ENCODE results near the gene IZUMO4.

The IZUMO4 gene, protein sequence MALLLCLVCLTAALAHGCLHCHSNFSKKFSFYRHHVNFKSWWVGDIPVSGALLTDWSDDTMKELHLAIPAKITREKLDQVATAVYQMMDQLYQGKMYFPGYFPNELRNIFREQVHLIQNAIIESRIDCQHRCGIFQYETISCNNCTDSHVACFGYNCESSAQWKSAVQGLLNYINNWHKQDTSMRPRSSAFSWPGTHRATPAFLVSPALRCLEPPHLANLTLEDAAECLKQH

DNA sequence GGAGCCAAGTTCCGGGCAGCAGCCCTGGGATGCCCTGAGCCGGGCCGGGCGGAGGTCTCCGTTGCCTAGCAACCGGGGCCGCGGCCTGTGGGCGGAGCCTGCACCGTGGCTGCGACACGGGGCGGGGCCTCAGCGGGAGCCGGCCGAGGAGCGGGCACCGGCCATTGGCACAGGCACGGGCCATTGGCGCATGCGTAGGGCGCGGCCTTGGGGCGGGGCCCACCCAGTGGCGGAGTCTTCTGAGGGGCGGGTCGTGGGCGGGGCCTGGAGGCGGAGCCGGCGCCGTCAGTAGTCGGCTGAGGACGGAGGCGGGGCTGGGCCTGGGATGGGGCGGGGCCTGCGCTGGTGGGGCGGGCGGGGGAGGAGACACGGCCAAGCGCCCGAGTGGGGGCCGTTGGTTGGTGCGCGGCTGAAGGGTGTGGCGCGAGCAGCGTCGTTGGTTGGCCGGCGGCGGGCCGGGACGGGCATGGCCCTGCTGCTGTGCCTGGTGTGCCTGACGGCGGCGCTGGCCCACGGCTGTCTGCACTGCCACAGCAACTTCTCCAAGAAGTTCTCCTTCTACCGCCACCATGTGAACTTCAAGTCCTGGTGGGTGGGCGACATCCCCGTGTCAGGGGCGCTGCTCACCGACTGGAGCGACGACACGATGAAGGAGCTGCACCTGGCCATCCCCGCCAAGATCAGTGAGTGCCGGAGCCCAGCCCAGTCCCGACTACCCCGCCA lies at the start of gene IZUMO4:
IZUMO4 (plus strand) TSS at position 436 of the 723 bp plus-strand sequence; CDS start at position 467, 31 bp downstream.
- DNase-seq (ENCODE audit: low read depth) = peak; percentile 100

GRCh38 chr19:2047076-2047448 lies 49.7 kb upstream of the IZUMO4 start:
- DNase-seq (ENCODE audit: low read depth) = no peak

- no peak for DNase-seq (ENCODE audit: low read depth)
These were observed 49.1 kb upstream of the IZUMO4 start for GRCh38 chr19:2047449-2048103.

DNA sequence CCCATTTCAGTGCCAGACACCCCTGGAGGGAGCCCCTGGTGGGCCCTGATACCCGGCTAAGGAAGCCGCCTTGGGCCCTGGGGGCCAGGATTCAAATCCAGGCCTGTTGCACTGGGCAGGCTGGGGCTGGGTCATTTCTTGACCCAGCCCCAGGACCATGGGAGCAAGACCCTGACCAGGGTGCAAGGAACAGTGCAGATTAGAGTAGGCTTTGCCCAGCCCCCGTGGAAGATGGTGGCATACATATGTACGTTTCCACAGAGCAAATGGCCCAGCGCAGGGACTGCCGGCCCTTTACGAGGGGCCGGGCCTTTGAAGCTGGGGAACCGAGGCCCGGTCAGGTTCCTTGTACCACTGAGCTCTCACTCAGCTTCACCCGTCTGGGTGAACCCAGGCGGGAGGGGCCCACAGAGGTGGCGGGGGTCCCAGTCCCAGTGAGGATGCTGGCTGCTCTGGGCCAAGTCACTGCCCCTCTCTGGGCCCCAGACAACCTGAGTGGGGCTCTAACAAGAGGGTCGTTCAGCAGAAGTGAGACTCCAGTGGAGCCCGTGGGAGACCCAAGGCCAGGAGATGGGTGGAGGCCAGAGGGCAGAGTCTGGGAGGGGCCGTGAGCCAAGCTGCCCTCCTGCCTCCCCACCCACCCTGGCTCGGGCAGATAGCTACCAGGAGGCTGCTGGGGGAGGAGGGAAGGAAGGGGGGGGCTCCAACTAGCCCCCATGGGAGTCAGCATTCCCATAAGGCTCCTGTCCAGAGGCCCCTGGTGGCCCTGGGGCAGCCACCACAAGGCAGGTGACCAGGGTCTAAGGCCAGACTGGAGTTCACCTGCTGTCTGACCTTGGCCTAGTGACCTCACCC lies 48.4 kb upstream of the IZUMO4 start:
- no peak for DNase-seq (ENCODE audit: low read depth)

GRCh38 chr19:2048959-2049740 lies 47.6 kb upstream of the IZUMO4 start:
- DNase-seq (ENCODE audit: low read depth) = no peak

GRCh38 chr19:2049741-2050348 lies 46.9 kb upstream of the IZUMO4 start:
- DNase-seq (ENCODE audit: low read depth) = peak; percentile 32

DNA sequence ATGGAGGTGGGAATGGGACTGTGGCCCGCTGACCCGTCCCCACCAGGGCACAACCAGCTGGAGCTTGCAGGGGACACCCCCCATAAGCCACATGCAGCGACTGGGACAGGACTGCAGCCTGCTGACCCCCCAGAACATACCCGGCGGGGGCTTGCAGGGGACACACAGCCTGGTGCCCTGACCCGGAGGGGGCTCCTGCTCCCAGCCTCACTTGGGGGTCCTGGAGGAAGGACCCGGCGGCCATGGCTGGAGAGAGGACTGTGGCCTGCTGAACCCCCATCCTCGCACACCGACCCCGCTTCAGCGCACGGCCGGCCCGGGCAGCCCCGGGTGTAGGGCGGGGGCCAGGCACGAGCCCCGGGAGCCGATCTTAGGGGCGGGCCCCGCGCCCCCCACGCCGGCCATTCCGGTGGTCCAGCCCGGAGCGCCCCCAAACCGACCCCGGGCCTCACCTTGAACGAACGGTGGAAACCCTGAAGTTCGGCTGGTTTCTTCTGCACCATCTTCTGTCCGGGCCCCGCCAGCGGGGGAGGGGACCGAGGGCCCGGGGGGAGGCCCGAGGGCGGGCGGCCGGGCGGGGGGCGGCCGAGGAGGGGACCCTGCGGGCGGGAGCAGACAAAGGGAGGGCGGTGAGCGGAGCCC lies 46.2 kb upstream of the IZUMO4 start:
- no peak for DNase-seq (ENCODE audit: low read depth)

DNA sequence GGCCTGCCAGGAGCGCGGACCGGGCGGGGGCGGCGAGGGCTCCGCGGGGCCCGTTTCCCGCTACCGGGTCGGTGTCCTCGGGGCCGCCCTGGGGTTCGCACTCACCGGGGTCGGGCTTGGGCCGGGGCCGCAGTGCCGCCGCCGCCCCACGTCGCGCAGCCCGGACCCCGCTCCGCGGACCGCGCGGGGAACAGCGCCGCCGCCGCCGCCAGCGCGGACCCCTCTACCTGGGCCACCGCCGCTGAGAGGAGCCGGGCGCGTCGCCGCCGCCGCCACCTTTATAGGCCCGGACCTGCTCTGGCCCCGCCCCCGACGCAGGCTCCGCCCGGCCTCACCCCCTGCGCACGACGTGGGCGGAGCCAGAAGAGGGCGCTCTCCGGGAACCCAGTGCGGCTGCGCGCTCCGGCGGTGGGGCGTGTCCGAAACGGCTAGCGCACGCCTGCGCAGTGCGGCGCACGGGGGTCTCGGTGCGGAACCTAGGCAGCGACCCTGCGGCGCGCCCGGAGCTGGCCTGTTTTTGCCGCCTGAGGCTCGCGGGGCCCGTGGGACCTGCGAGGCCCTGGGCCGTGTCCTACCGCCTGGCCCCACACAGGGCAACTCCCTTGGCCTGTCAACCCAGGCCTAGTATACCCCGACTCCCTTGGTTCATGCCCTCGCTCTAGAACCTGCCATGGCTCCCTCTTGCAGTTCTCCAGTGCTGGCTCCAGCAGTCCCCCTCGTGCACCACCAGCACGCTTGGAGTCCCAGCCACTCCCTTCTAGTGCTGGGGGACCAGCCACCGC lies 45.5 kb upstream of the IZUMO4 start, which contains the start of gene MKNK2:
MKNK2 (minus strand) TSS at position 254 of the 782 bp plus-strand sequence. CDS start 393 bp downstream, outside the sequence.
- peak; percentile 92 for DNase-seq (ENCODE audit: low read depth)

DNA sequence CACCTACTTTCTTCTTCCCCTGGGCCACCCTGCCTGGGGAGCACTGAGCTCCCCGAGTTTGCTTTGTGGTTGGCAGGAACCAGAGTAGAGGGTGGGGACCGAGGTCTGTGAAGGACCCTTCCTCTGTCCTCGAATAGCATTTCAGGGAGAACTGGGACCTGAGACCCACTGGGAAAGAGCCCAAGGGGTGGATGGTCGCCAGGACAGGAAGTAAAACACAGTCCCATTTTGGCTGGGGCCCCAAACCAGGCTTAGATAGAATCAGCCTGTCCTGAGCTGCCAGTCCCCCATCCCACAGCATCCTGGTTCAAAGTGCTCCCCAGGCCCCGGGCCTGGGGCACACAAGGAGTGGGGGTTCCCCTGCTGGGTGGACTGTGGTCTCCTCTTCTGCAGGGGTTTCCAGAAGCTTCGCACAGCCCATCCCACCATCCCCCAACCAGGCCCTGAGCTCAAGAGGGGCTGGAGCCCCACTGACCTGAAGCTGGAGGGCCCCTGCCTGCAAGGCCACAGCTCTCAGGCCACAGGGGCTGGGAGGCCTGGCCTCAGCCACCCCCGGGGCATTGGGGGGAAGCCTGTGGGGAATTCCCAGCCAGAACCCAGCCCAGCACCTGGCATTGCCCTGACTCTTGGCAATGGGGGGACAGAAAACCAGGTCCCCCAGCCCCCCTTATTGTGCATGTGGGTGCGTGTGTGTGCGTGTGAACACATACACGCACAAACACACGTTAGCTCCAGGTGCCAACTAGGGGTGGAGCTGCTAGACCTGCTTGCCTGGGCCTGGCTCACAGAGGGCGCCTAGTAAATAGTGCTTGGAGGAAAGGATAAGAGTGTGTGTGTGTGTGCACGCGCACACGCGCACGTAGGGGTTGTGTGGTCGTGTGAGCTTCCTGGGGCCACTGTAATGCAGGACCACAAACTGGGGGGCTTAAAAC lies 44.7 kb upstream of the IZUMO4 start:
- DNase-seq (ENCODE audit: low read depth) = no peak

- DNase-seq (ENCODE audit: low read depth) = no peak
These were observed 42.9 kb upstream of the IZUMO4 start for GRCh38 chr19:2053601-2054389.

- DNase-seq (ENCODE audit: low read depth) = no peak
These were observed 42.0 kb upstream of the IZUMO4 start for GRCh38 chr19:2054763-2055162.

DNA sequence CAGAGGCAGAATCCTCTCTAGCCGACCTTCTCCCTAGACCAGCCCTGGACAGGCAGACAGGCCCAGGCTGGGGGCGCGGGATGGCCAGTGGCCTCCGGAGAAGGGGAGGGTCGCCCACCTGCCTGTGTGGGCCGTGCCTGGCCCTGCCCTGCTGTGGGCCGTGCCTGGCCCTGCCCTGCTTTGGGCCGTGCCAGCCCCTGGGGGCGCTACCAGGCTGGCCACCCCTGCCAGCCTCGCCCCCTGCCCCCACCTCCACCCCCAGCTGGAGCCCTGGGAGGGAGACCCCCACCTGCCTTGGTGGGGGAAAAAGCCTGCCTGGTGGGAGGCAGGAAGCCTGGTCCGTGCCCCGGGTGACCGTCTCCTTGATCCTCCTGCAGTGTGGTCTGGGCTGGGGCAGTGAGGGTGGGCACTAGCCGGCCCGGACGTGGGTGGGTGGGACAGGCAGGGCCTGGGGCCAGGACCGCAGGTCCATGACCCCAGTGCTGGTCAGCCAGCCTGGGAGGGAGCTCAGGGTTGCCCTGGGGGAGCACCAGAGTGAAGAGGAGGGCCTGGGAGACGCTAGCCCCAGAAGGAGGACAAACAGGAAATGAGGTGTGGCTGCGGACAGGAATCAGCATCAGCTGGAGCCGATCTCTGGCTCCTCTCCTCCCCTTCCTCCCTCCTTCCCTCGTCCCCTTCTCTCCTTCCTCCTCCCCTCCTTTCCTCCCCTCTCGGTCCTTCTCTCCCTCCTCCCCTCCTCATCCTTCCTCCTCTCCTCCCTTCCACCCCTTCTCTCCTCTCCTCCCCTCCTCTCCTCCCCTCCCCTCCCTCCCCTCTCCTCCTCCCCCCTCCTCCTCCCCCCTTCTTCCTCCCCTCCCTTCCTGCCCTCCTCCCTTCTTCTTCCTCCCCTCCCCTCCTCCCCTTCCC lies 40.5 kb upstream of the IZUMO4 start:
- no peak for DNase-seq (ENCODE audit: low read depth)

GRCh38 chr19:2056837-2057192 lies 39.9 kb upstream of the IZUMO4 start:
- DNase-seq (ENCODE audit: low read depth) = no peak

DNA sequence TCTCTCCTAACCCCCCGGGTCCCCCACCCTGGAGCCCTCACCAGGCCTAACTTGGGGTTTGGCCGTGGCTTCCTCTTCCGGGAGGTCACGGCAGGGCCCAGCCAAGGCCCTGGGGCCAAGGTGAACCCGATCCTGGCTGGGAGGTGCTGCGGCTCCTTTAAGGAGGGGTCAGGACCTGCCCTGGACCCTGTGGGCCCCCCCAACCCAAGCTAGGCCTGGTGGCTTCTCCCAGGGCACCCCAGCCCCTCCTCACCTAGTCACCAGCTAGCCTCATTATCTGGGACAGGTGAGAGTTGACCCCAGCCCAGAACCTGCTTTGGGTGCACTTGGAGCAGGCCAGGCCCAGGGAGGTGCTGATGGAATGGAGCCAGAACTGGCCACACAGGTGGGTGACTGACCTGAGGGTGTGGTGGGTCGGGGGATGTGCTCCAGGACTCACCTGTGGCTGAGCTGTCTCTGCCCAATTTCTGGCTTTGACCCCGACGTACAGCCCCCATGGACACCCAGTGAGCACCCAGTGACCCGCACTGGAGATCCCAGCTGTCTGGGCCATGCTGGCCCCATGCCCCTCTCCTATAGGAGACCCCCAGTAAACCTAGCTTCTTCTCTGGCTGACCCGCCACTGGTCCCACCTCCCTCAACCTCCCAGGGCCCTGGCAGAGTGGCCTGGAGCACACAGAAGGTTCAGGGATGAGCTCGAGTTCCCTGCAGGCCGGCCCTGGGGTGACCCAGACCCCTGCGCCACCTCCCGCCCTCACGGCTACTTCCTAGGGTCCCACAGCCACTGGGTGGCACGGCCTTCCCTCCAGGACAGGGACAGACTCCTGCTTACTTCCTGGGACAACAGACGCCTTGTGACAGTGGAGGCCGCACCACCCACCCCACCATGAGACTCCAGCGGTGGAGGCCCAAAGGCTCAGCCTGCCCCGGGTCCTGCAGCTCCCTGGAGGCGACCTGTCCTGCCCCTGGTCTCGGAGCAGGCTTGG lies 38.9 kb upstream of the IZUMO4 start:
- DNase-seq (ENCODE audit: low read depth) = no peak
